Mammary epithelial cell (primary cell): Measurements from ENCODE around the gene ITGAX.

Source experiments
- EZH2 ChIP-seq: IDR thresholded peaks from 2 replicates; pipeline ENCODE4 v1.6.1; 2012; ENCODE audit warnings: low read length, inconsistent platforms, borderline replicate concordance
- TF ChIP-seq, protein P1 (sequence below), 2 donors: IDR thresholded peaks in 1 of 2; conservative IDR thresholded peaks in 1 of 2; 2 replicates each; pipeline ENCODE4 v1.5.1; 2011 to 2012; ENCODE audit warnings: inconsistent platforms in 2 of 2, low read length in 2 of 2, mild to moderate bottlenecking in 2 of 2, control low read depth in 1 of 2, low read depth in 1 of 2; ENCODE audit not compliant: insufficient read depth in 1 of 2; ENCODE audit errors: extremely low read depth in 1 of 2

DNA sequence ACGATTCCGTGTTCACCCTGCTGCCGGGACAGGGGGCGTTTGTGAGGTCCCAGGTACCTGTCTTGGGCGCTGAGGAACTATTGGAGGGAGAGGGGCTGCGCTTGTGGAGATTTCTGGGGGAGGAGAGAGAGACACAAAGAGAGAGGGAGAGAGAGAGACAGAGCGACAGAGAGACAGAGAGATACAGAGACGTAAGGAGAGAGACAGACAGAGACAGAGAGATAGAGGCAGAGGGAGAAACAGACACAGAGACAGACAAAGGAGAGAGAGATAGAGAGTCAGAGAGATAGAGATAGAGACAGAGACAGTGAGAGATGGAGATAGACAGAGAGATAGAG is 24.5 kb upstream of the ITGAX start:
- TF ChIP-seq, protein P1, sequence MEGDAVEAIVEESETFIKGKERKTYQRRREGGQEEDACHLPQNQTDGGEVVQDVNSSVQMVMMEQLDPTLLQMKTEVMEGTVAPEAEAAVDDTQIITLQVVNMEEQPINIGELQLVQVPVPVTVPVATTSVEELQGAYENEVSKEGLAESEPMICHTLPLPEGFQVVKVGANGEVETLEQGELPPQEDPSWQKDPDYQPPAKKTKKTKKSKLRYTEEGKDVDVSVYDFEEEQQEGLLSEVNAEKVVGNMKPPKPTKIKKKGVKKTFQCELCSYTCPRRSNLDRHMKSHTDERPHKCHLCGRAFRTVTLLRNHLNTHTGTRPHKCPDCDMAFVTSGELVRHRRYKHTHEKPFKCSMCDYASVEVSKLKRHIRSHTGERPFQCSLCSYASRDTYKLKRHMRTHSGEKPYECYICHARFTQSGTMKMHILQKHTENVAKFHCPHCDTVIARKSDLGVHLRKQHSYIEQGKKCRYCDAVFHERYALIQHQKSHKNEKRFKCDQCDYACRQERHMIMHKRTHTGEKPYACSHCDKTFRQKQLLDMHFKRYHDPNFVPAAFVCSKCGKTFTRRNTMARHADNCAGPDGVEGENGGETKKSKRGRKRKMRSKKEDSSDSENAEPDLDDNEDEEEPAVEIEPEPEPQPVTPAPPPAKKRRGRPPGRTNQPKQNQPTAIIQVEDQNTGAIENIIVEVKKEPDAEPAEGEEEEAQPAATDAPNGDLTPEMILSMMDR (conservative IDR thresholded peaks at IDR 0.05 in 1 of 2, IDR thresholded peaks at IDR 0.05 in 1 of 2; ENCODE audit: extremely low read depth in 1 of 2, insufficient read depth in 1 of 2, low read depth in 1 of 2, low read length in 2 of 2) = no peak
- peak; percentile 86 for TF ChIP-seq EZH2
